SK-N-SH (cell line): Measurements from ENCODE around the gene LRTM2. TPM values are rescaled to one million over a fixed set of nuclear protein-coding genes. Genes with fewer than 3 reads are reported as not detected.
A peak's percentile ranks its signal among the peaks of the same experiment; 100 is the strongest.

Experiments
- CTCF ChIA-PET: fragments of 300-600, 350-600 bp; formaldehyde crosslinking; extraction: SDS; loops from one replicate; lab custom pipeline; 2021; lab: Yijun Ruan, JAX
- POLR2A ChIA-PET: fragments of 350-600 bp; sonication (Branson Sonifier 250); formaldehyde crosslinking; extraction: SDS; loops from one replicate; lab custom pipeline; 2020; ENCODE audit warnings: antibody characterized with exemption, inconsistent platforms; lab: Yijun Ruan, JAX
- DNase-seq: peaks from one replicate; pipeline ENCODE4 v3.0.0; 2012
- H2AFZ ChIP-seq: fragments of 200-600 bp; sonication (generic); 2 replicates; pipeline ENCODE4 v1.8.1; 2016; ENCODE audit warnings: antibody characterized with exemption, mild to moderate bottlenecking, low read depth
- H3F3A ChIP-seq: fragments of 200-600 bp; sonication (generic); replicated peaks from 2 replicates; pipeline ENCODE3; 2016; ENCODE audit warnings: antibody characterized with exemption, mild to moderate bottlenecking; ENCODE audit not compliant: insufficient read depth
- H3K27ac ChIP-seq, 2 experiments: fragments of 200-500 bp in 1 of 2; fragments of 200-600 bp in 1 of 2; sonication (Bioruptor generic) in 1 of 2; sonication (generic), shearing (Covaris generic) in 1 of 2; 2 replicates each; pipeline versions ENCODE4 v1.5.1 to v1.6.1; 2014 to 2016; ENCODE audit warnings: low read depth in 2 of 2, inconsistent platforms in 1 of 2, low read length in 1 of 2, mild to moderate bottlenecking in 1 of 2, mixed read lengths in 1 of 2
- H3K27me3 ChIP-seq: fragments of 200-600 bp; sonication (generic), shearing (Covaris generic); 2 replicates; pipeline ENCODE4 v1.6.1; 2016; ENCODE audit warnings: mixed run types; ENCODE audit not compliant: insufficient read depth
- H3K36me3 ChIP-seq, 2 experiments: fragments of 200-500 bp in 1 of 2; fragments of 200-600 bp in 1 of 2; sonication (Bioruptor generic) in 1 of 2; sonication (generic) in 1 of 2; replicated peaks in 1 of 2; 2 replicates each; pipeline versions ENCODE3 to v1.5.1; 2014 to 2016; ENCODE audit warnings: low read length in 1 of 2, mild to moderate bottlenecking in 1 of 2; ENCODE audit not compliant: insufficient read depth in 2 of 2, control insufficient read depth in 1 of 2
- H3K4me1 ChIP-seq, 2 experiments: fragments of 200-500 bp in 1 of 2; fragments of 200-600 bp in 1 of 2; sonication (Bioruptor generic) in 1 of 2; sonication (generic), shearing (Covaris generic) in 1 of 2; 2 replicates each; pipeline versions ENCODE4 v1.5.1 to v1.6.1; 2014 to 2016; ENCODE audit warnings: low read depth in 1 of 2, low read length in 1 of 2, mixed run types in 1 of 2; ENCODE audit not compliant: insufficient read depth in 2 of 2, control insufficient read depth in 1 of 2
- H3K4me2 ChIP-seq: fragments of 200-600 bp; sonication (generic), shearing (Covaris generic); 2 replicates; pipeline ENCODE4 v1.6.1; 2017; ENCODE audit warnings: mixed run types
- H3K4me3 ChIP-seq, 2 experiments: fragments of 200-500 bp in 1 of 2; fragments of 200-600 bp in 1 of 2; sonication (Bioruptor generic) in 1 of 2; sonication (generic), shearing (Covaris generic) in 1 of 2; 2 replicates each; pipeline versions ENCODE4 v1.5.1 to v1.8.1; 2014 to 2016; ENCODE audit warnings: low read depth in 2 of 2, inconsistent platforms in 1 of 2, low read length in 1 of 2, mild to moderate bottlenecking in 1 of 2, mixed read lengths in 1 of 2, moderate library complexity in 1 of 2
- H3K79me2 ChIP-seq: fragments of 200-600 bp; sonication (generic); 2 replicates; pipeline ENCODE4 v1.8.1; 2017; ENCODE audit warnings: mild to moderate bottlenecking; ENCODE audit not compliant: insufficient read depth
- H3K9ac ChIP-seq: fragments of 200-600 bp; sonication (generic); 2 replicates; pipeline ENCODE4 v1.6.1; 2017; ENCODE audit warnings: mixed run types
- H3K9me2 ChIP-seq: fragments of 200-600 bp; sonication (generic); 2 replicates; pipeline ENCODE4 v1.6.1; 2017; ENCODE audit warnings: mixed run types
- H3K9me3 ChIP-seq: fragments of 200-600 bp; sonication (generic); 2 replicates; pipeline ENCODE4 v1.6.1; 2017; ENCODE audit warnings: mixed run types, mild to moderate bottlenecking, moderate library complexity
- H4K20me1 ChIP-seq: fragments of 200-600 bp; sonication (generic); 2 replicates; pipeline ENCODE4 v1.6.1; 2017; ENCODE audit warnings: mild to moderate bottlenecking, mixed run types; ENCODE audit not compliant: insufficient read depth
- ELF1 ChIP-seq: IDR thresholded peaks from 2 replicates; pipeline ENCODE4 v1.4.0; 2012
- EP300 ChIP-seq, 2 experiments: IDR thresholded peaks; 2 replicates each; pipeline versions ENCODE4 v1.4.0 to v1.6.1; 2012; ENCODE audit warnings: borderline replicate concordance in 1 of 2, low read depth in 1 of 2, low read length in 1 of 2
- EZH2phosphoT487 ChIP-seq: fragments of 200-600 bp; sonication (generic); IDR thresholded peaks from 2 replicates; pipeline ENCODE4 v1.6.1; 2017; ENCODE audit warnings: low read depth, mixed run types, mild to moderate bottlenecking, antibody characterized with exemption, moderate library complexity, borderline replicate concordance
- FOXJ3 ChIP-seq: sonication (generic); formaldehyde crosslinking; IDR thresholded peaks from 2 replicates; pipeline ENCODE4 v1.5.1; 2020; ENCODE audit warnings: mild to moderate bottlenecking, missing genetic modification reagents
- JUND ChIP-seq: IDR thresholded peaks from 2 replicates; pipeline ENCODE4 v1.4.0; 2012
- NFIC ChIP-seq: IDR thresholded peaks from 2 replicates; pipeline ENCODE4 v1.4.0; 2012; ENCODE audit warnings: borderline replicate concordance
- NRF1 ChIP-seq: IDR thresholded peaks from 2 replicates; pipeline ENCODE4 v1.6.1; 2012; ENCODE audit warnings: low read depth, mild to moderate bottlenecking, low read length
- POLR2AphosphoS5 ChIP-seq: IDR thresholded peaks from 2 replicates; pipeline ENCODE4 v1.6.1; 2012; ENCODE audit warnings: low read depth, low read length
- RAD21 ChIP-seq: IDR thresholded peaks from 2 replicates; pipeline ENCODE4 v1.6.1; 2012; ENCODE audit warnings: mild to moderate bottlenecking, low read length
- SMC3 ChIP-seq: IDR thresholded peaks from 2 replicates; pipeline ENCODE4 v1.6.1; 2012; ENCODE audit warnings: low read depth, low read length, improper control_type of control experiment
- WGBS: methylation state at CpG from one replicate; pipeline ENCODE4 v1.1.6; 2017; ENCODE audit warnings: low lambda C conversion rate; 5-methylcytosine and 5-hydroxymethylcytosine counted together
- polyA plus RNA-seq, 3 experiments: library from polyadenylated mRNA; depleted of rRNA; stranded (reverse); fragments of >200 nt; gene quantifications; 2 replicates each; pipeline ENCODE4 v1.2.3, GENCODE V29; 2012
- TF ChIP-seq, protein P1 (sequence below): IDR thresholded peaks from 2 replicates; pipeline ENCODE4; 2012

Gene LRTM2
- polyA plus RNA-seq, 1 of the 3 experiments (the other 2 are of a cell fraction): not detected

DNA sequence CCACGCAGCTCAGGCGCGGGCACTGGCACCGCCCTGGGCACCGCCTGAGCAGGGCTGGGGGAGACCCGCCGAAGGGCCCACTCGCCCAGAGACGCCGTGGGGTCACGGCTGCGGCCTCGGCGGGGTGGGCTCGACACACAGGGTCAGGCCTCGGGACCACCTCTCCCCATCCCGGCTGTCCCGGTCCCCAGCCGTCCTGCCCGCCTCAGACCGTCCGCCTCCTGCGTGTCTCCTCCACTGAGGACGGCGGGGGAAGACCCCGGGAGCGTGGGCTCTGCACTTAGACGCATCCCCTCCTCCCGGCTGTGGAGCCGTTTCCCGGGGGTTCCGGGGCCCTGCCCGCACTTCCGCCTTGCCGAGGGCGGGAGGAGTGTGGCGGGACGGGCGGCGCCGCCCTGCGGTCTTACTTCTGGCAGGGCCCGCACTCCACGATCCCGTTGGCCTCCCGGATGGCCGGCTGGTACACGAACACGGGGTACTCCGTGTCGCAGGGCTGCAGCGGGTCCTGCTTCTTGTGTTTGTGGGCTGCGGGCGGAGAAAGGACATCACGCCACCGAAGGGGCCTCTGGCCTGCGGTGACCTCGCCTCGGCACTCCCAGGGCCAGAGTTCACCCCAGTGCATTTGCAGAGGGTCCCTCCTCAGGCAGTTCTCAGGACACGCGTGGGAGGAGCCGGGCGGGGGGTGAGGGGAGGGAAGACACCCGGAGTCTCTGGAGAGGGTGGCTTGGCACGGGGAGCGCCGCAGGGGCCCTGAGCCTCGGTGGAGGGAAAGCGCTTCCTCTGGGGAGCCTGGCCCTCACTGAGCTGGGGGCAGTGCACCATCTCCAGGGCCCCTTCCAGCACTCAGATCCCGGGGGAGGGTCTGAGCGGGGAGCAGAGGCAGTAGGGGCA lies 23.1 kb upstream of the LRTM2 start:
- no peak overlapping the region for H3K4me3 ChIP-seq
- H4K20me1 ChIP-seq: no peaks in the 10 kb centered on the region
- no peak for TF ChIP-seq POLR2AphosphoS5
- TF ChIP-seq, protein P1, sequence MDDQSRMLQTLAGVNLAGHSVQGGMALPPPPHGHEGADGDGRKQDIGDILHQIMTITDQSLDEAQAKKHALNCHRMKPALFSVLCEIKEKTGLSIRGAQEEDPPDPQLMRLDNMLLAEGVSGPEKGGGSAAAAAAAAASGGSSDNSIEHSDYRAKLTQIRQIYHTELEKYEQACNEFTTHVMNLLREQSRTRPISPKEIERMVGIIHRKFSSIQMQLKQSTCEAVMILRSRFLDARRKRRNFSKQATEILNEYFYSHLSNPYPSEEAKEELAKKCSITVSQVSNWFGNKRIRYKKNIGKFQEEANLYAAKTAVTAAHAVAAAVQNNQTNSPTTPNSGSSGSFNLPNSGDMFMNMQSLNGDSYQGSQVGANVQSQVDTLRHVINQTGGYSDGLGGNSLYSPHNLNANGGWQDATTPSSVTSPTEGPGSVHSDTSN: no peak
- TF ChIP-seq EP300 (IDR thresholded peaks at IDR 0.05; ENCODE audit: borderline replicate concordance in 1 of 2, low read depth in 1 of 2, low read length in 1 of 2): no peak
- TF ChIP-seq FOXJ3: no peak
- no peak for TF ChIP-seq RAD21
- TF ChIP-seq NRF1: no peak
- DNase-seq: peak; percentile 33
- POLR2A ChIA-PET: interaction anchor here (0.6 kb wide), 1 partner anchor 41 kb away, joined by 3 read pairs; no protein-coding TSS in a partner anchor
- H3K36me3 ChIP-seq: no peaks in the 10 kb centered on the region
- 95% methylated on average over 23 of the region's 71 CpGs for WGBS
- H3K27ac ChIP-seq: no peak overlapping the region
- no peaks in the 10 kb centered on the region for H3F3A ChIP-seq
- peaks cover 0 to 36% of the 10 kb centered on the region in 2 experiments; a peak in 1 of 4 replicates for H3K4me1 ChIP-seq
- no peak overlapping the region for H2AFZ ChIP-seq
- CTCF ChIA-PET: interaction anchor here (1.0 to 17.5 kb wide), 6 partner anchors 21 to 164 kb away, joined by 3 to 349 read pairs (median 3); partner anchors contain the start of gene WNT5B
- no peaks in the 10 kb centered on the region for H3K9me2 ChIP-seq
- no peak overlapping the region for H3K9ac ChIP-seq
- H3K27me3 ChIP-seq: no peaks in the 10 kb centered on the region
- no peaks in the 10 kb centered on the region for H3K9me3 ChIP-seq
- H3K79me2 ChIP-seq: no peaks in the 10 kb centered on the region
- H3K4me2 ChIP-seq: no peak overlapping the region

DNA sequence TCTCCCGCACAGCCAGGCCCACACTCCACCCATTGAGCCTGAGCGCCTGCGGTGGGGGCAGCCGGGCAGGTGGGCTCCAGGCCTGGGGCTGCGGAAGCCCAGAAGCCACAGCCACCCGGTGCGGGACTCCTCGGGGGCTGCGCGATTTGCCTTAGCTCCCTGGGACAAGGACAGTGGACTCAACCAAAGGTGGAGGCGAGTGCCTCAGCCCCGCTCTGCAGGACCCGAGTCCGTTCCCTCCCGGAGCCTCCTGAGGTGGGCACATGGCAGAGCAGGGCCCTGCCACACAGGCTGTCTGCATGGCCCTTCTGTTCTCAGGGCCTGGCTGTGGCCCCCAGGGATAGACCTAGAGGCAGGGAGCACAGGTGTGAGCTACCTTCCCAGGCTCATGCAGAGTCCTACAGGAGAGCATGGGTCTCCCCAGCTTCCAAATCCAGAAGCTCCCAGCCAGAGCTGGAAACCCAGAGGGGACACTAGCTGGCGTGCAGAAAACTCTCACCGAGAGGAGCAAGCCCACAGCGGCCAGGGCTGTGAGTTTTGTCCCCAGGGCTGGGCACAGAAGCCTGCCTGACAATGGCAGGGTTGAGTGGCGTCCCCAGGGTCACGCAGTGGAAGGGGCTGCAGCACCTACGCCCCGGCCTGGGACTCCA lies 22.2 kb upstream of the LRTM2 start:
- Histone ChIP-seq H3K4me3 (no peak overlapping the region), H3K9me2 (no peaks in the 10 kb centered on the region), H3K9me3 (no peaks in the 10 kb centered on the region), H3F3A (no peaks in the 10 kb centered on the region), H3K27me3 (no peaks in the 10 kb centered on the region), H3K4me1 (peaks cover 0 to 36% of the 10 kb centered on the region in 2 experiments; a peak in 1 of 4 replicates), H3K4me2 (no peak overlapping the region), H3K79me2 (no peaks in the 10 kb centered on the region), H3K36me3 (no peaks in the 10 kb centered on the region), H3K27ac (no peak overlapping the region), H2AFZ (no peak overlapping the region), H3K9ac (no peak overlapping the region), H4K20me1 (no peaks in the 10 kb centered on the region)
- TF ChIP-seq NFIC (no peak), JUND (no peak), SMC3 (no peak), EZH2phosphoT487 (no peak), ELF1 (no peak)
- TF ChIP-seq, protein P1: no peak
- POLR2A ChIA-PET: interaction anchor here (0.6 kb wide), 1 partner anchor 40 kb away, joined by 3 read pairs; no protein-coding TSS in a partner anchor
- 89% methylated on average over 7 of the region's 22 CpGs for WGBS
- peak; percentile 8 for DNase-seq
- CTCF ChIA-PET: interaction anchor here (0.7 to 17.5 kb wide), 7 partner anchors 76 to 165 kb away, joined by 3 to 349 read pairs (median 3); partner anchors contain the start of gene WNT5B
